Endothelial cell of umbilical vein (primary cell): ENCODE results near the gene ATXN7L1. TPM values are rescaled to one million over a fixed set of nuclear protein-coding genes. Genes with fewer than 3 reads are reported as not detected.

Experiments
- BruUV-seq: library from RNA; stranded (reverse); fragments of 400-500 nt; replicated peaks from 2 replicates; lab custom pipeline; 2021; lab: Mats Ljungman, UMichigan
- CTCF ChIA-PET: fragments of 300-600, 350-600 bp; sonication (Branson Sonifier 250); formaldehyde crosslinking; loops from one replicate; lab custom pipeline; 2021; ENCODE audit warnings: antibody characterized with exemption, inconsistent platforms; lab: Charles Lee
- POLR2A ChIA-PET: fragments of 300-600, 350-600 bp; sonication (Branson Sonifier 250); formaldehyde crosslinking; loops from one replicate; lab custom pipeline; 2021; ENCODE audit warnings: antibody characterized with exemption, inconsistent platforms; lab: Charles Lee
- DNase-seq: peaks from one replicate; pipeline ENCODE4 v3.0.0-alpha.2; 2011; ENCODE audit warnings: low read depth, low spot score
- FAIRE-seq: peaks from 2 replicates; lab custom pipeline; 2011; peaks lifted over from hg19 to GRCh38; lab: Jason Lieb, UNC
- H2AFZ ChIP-seq: 2 replicates; pipeline ENCODE4 v1.6.0; 2012; ENCODE audit warnings: low read depth, low read length, control low read depth, inconsistent platforms
- H3K27ac ChIP-seq: 2 replicates; pipeline ENCODE4 v1.5.1; 2011; ENCODE audit warnings: low read depth, mild to moderate bottlenecking, control low read depth, low read length, moderate library complexity; ENCODE audit not compliant: insufficient read depth
- H3K27me3 ChIP-seq, 2 experiments: 2 replicates each; pipeline versions ENCODE4 v1.6.0 to v1.6.1; 2011; ENCODE audit warnings: low read length in 2 of 2, mixed read lengths in 1 of 2; ENCODE audit not compliant: control insufficient read depth in 2 of 2, insufficient read depth in 2 of 2
- H3K36me3 ChIP-seq, 2 experiments: 2 replicates in 1 of 2; 3 replicates in 1 of 2; pipeline ENCODE4 v1.5.1; 2011; ENCODE audit warnings: low read length in 2 of 2, mild to moderate bottlenecking in 1 of 2, moderate library complexity in 1 of 2; ENCODE audit not compliant: control insufficient read depth in 2 of 2, insufficient read depth in 2 of 2; ENCODE audit errors: extremely low read depth in 1 of 2
- H3K4me1 ChIP-seq: 3 replicates; pipeline ENCODE4 v1.5.1; 2011; ENCODE audit warnings: mild to moderate bottlenecking, low read length; ENCODE audit not compliant: control insufficient read depth, insufficient read depth; ENCODE audit errors: extremely low read depth
- H3K4me2 ChIP-seq: 2 replicates; pipeline ENCODE4 v1.6.1; 2011; ENCODE audit warnings: low read length, control low read depth, mixed read lengths; ENCODE audit not compliant: insufficient read depth
- H3K4me3 ChIP-seq, 3 experiments: fragments of 200-600 bp in 1 of 3; sonication (generic), shearing (Covaris generic) in 1 of 3; replicated peaks in 1 of 3; 2 replicates each; pipeline ENCODE4 v1.5.1; 2011 to 2016; ENCODE audit warnings: control low read depth in 3 of 3, low read length in 3 of 3, mild to moderate bottlenecking in 2 of 3, inconsistent platforms in 1 of 3, low read depth in 1 of 3, moderate library complexity in 1 of 3; ENCODE audit not compliant: insufficient read depth in 1 of 3
- H3K79me2 ChIP-seq: 2 replicates; pipeline ENCODE4 v1.6.0; 2012; ENCODE audit warnings: low read length, inconsistent platforms; ENCODE audit not compliant: control insufficient read depth, insufficient read depth
- H3K9ac ChIP-seq: replicated peaks from 2 replicates; pipeline ENCODE3; 2011; ENCODE audit warnings: low read length, control low read depth; ENCODE audit not compliant: insufficient read depth; ENCODE audit errors: extremely low read depth
- H3K9me1 ChIP-seq: replicated peaks from 3 replicates; pipeline ENCODE4 v1.6.0; 2011; ENCODE audit warnings: mild to moderate bottlenecking, low read length; ENCODE audit not compliant: control insufficient read depth, insufficient read depth; ENCODE audit errors: extremely low read depth
- H3K9me3 ChIP-seq: replicated peaks from 2 replicates; pipeline ENCODE4 v1.5.1; 2012; ENCODE audit warnings: low read length, inconsistent platforms; ENCODE audit not compliant: control insufficient read depth, insufficient read depth
- H4K20me1 ChIP-seq: replicated peaks from 2 replicates; pipeline ENCODE3; 2011; ENCODE audit warnings: mild to moderate bottlenecking, low read length; ENCODE audit not compliant: control insufficient read depth, insufficient read depth; ENCODE audit errors: extremely low read depth
- CTCF ChIP-seq, 2 donors: IDR thresholded peaks; 1 replicate in 1 of 2; 2 replicates in 1 of 2; pipeline ENCODE4 v1.5.1; 2011; ENCODE audit warnings: low read length in 2 of 2, mild to moderate bottlenecking in 2 of 2, moderate library complexity in 2 of 2, control low read depth in 1 of 2, inconsistent platforms in 1 of 2, low read depth in 1 of 2; ENCODE audit not compliant: insufficient read depth in 1 of 2; ENCODE audit errors: extremely low read depth in 1 of 2
- EZH2 ChIP-seq: IDR thresholded peaks from 2 replicates; pipeline ENCODE4 v1.6.1; 2012; ENCODE audit warnings: borderline replicate concordance, low read depth, mild to moderate bottlenecking, moderate library complexity, low read length, inconsistent platforms; ENCODE audit not compliant: severe bottlenecking
- FOS ChIP-seq: IDR thresholded peaks from 2 replicates; pipeline ENCODE4 v1.6.1; 2011; ENCODE audit warnings: mild to moderate bottlenecking, low read length, moderate library complexity, borderline replicate concordance; ENCODE audit not compliant: insufficient read depth
- GATA2 ChIP-seq: IDR thresholded peaks from 2 replicates; pipeline ENCODE4 v1.7.0; 2011; ENCODE audit warnings: low read depth, mild to moderate bottlenecking, moderate library complexity, mixed read lengths, low read length; ENCODE audit not compliant: insufficient read length, insufficient read depth
- JUN ChIP-seq: IDR thresholded peaks from 2 replicates; pipeline ENCODE4 v1.6.1; 2011; ENCODE audit warnings: borderline replicate concordance, low read depth; ENCODE audit not compliant: insufficient read length, insufficient read depth
- MAX ChIP-seq: IDR thresholded peaks from 2 replicates; pipeline ENCODE4 v1.6.1; 2011; ENCODE audit not compliant: insufficient read depth, insufficient read length
- MYC ChIP-seq: IDR thresholded peaks from one replicate; pipeline ENCODE4 v1.6.1; 2011; ENCODE audit warnings: mild to moderate bottlenecking, low read depth, low read length
- POLR2A ChIP-seq: IDR thresholded peaks from 2 replicates; pipeline ENCODE4 v1.6.1; 2012; ENCODE audit warnings: low read depth, mild to moderate bottlenecking, control low read depth, low read length
- POLR2AphosphoS5 ChIP-seq: IDR thresholded peaks from 2 replicates; pipeline ENCODE4 v1.6.1; 2012; ENCODE audit warnings: low read depth, mild to moderate bottlenecking, control low read depth, low read length, moderate library complexity; ENCODE audit not compliant: insufficient read depth
- dilution Hi-C: fragments of 300-500 bp; cut with MboI; formaldehyde crosslinking; loops from one replicate; pipeline ENCODE4 v1.15.0; 2019; ENCODE audit warnings: low sequenced_read_pairs; ENCODE audit not compliant: extremely low pct_ligation_motif_present
- intact Hi-C: fragments of 100-400 bp; cut with micrococcal nuclease; formaldehyde crosslinking; loops from one replicate; pipeline ENCODE4 v1.10.0; 2022
- polyA plus RNA-seq, 4 experiments: library from polyadenylated mRNA; depleted of rRNA in 3 of 4; stranded (reverse) in 3 of 4; unstranded in 1 of 4; fragments of >200 nt; gene quantifications; 2 replicates each; pipeline versions ENCODE4 v1.2.1 to v1.2.3, GENCODE V29; 2011 to 2012; ENCODE audit warnings: missing spikeins in 1 of 4
- total RNA-seq: library from RNA; stranded (reverse); gene quantifications from 2 replicates; pipeline ENCODE4 v1.2.3, GENCODE V29; 2021

ATXN7L1 gene
- total and polyA plus RNA-seq, 2 donors (not counting 3 experiments of a cell fraction or from before 2014, with no cell fraction given): 4.6 to 15.6 TPM

- H3K4me1 ChIP-seq: peaks cover 8% of the 10 kb centered on the region
- no peak overlapping the region for H3K4me2 ChIP-seq
- no peak for DNase-seq
- ChIA-PET POLR2A (no interaction called here), CTCF (no interaction called here)
- H3K9me1 ChIP-seq: no peaks in the 10 kb centered on the region
- no peak overlapping the region for H3K4me3 ChIP-seq
- FAIRE-seq: no peak
- peaks cover 0 to 3% of the 10 kb centered on the region in 2 experiments for H3K36me3 ChIP-seq
- H3K9ac ChIP-seq: no peak overlapping the region
- no peaks in the 10 kb centered on the region for H4K20me1 ChIP-seq
- dilution Hi-C loops: no loop called here
- TF ChIP-seq POLR2AphosphoS5 (no peak), FOS (no peak), MYC (no peak), EZH2 (no peak), CTCF (IDR thresholded peaks at IDR 0.05; ENCODE audit: extremely low read depth in 1 of 2, insufficient read depth in 1 of 2, low read depth in 1 of 2, low read length in 2 of 2) (no peak), JUN (no peak)
- H3K27me3 ChIP-seq: no peaks in the 10 kb centered on the region
- H3K27ac ChIP-seq: no peak overlapping the region
- H3K79me2 ChIP-seq: no peaks in the 10 kb centered on the region
- BruUV-seq: no TSS peak
- no peak overlapping the region for H2AFZ ChIP-seq
- intact Hi-C loops: no loop called here
- H3K9me3 ChIP-seq: no peaks in the 10 kb centered on the region
Observed at GRCh38 chr7:105791926-105792325, 84.5 kb downstream of the ATXN7L1 start.

- no TSS peak for BruUV-seq
- CTCF ChIA-PET: no interaction called here
Observed at GRCh38 chr7:105790996-105791395, 85.4 kb downstream of the ATXN7L1 start.

More at GRCh38 chr7:105790996-105791395, 85.4 kb downstream of the ATXN7L1 start:
- no peaks in the 10 kb centered on the region for H3K9me3 ChIP-seq
- H3K9ac ChIP-seq: no peak overlapping the region
- H3K4me1 ChIP-seq: peaks cover 8% of the 10 kb centered on the region
- H4K20me1 ChIP-seq: no peaks in the 10 kb centered on the region
- intact Hi-C loops (no loop called here), dilution Hi-C loops (no loop called here)
- FAIRE-seq (no peak), DNase-seq (no peak)
- no peaks in the 10 kb centered on the region for H3K9me1 ChIP-seq
- H3K4me3 ChIP-seq: no peak overlapping the region
- H3K27me3 ChIP-seq: no peaks in the 10 kb centered on the region
- no peaks in the 10 kb centered on the region for H3K79me2 ChIP-seq
- no peak overlapping the region for H3K27ac ChIP-seq
- TF ChIP-seq GATA2: no peak
- TF ChIP-seq JUN: no peak
- TF ChIP-seq POLR2AphosphoS5: no peak
- no peak for TF ChIP-seq EZH2
- no peak for TF ChIP-seq POLR2A
- TF ChIP-seq MYC: no peak
- TF ChIP-seq CTCF (IDR thresholded peaks at IDR 0.05; ENCODE audit: extremely low read depth in 1 of 2, insufficient read depth in 1 of 2, low read depth in 1 of 2, low read length in 2 of 2): no peak
- TF ChIP-seq FOS: no peak
- no peak for TF ChIP-seq MAX
- no peak overlapping the region for H2AFZ ChIP-seq
- peaks cover 0 to 3% of the 10 kb centered on the region in 2 experiments for H3K36me3 ChIP-seq
- POLR2A ChIA-PET: no interaction called here
- no peak overlapping the region for H3K4me2 ChIP-seq
